ENCODE measurements around the gene CFAP65.

The CFAP65 gene

DNA sequence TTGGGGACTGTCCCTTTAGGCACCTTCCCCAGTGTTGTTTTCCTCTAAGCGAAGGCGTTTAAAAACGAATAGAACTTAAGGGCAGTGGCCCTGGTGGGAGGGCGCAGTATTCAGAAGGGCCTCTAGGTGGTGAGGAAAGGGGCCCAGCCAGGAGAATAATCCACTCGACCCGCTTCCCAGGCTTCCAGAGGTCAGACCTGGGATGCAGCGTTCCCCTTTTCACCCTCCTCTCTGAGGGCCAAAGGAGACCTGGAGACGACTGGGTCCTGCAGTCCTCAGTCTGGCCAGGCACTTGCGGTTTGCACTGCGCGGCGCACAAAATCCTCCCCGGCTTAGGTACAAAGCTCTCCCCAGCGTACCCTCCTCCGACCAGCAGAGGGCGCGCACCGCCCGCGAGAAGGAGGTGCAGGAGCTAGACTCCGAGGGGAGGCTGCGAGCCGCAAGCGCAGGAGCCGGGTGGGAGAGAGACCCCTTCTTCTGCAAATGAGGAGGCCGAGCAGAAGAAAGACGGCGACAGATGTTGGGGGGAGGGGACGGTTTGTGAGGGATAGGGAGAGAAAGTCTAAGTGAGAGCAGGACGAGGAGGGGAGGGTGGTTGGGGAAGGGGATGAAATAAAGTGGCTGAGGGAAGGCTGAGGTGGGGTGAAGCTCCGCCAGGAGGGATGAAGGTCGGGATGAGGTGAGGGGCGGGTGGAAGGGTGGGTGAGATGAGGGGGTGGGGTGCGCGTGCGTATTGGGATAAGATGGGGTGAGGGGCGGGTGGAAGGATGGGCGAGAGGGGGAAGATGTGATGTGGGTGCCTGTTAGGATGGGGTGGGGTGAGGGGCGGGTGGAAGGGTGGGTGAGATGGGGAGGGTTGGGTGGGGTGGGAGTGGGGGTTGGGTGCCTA, 61.2 kb downstream of the CFAP65 start:
- no peak overlapping the region for H3K4me3 ChIP-seq (ENCODE audit: low read depth, low read length)
- TF ChIP-seq CTCF (IDR thresholded peaks at IDR 0.05; ENCODE audit: insufficient read depth, low read depth, low read length, missing control alignments), result peak; percentile 92
- peak; percentile 87 for DNase-seq (ENCODE audit: low read depth)

- no peak for DNase-seq (ENCODE audit: low read depth)
- H3K4me3 ChIP-seq (ENCODE audit: low read depth, low read length), result no peak overlapping the region
- no peak for TF ChIP-seq CTCF (IDR thresholded peaks at IDR 0.05; ENCODE audit: insufficient read depth, low read depth, low read length, missing control alignments)
Measured at GRCh38 chr2:218975060-218975777, 66.1 kb downstream of the CFAP65 start.

DNA sequence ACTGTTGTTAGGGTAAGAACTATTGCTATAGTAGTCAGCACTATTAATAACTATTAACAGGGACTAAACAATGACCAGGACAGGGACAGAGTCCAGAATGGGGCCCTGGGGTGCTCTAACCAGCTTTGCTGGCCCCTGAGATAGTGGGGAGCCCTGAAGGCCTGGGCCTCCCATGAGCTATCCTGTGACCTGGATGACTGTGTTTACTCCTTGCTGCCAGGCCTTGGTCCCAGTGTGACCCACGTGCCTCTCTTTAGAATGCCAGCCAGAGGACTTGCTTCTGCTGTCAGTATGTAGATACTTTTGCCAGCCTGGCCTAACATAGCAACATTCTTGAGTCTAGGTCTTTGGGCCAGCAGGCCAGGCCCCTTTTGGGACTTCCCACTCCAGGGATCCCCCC, 70.4 kb downstream of the CFAP65 start:
- no peak for TF ChIP-seq CTCF (IDR thresholded peaks at IDR 0.05; ENCODE audit: insufficient read depth, low read depth, low read length, missing control alignments)
- H3K4me3 ChIP-seq (ENCODE audit: low read depth, low read length), result no peak overlapping the region

GRCh38 chr2:218964041-218964771, 77.1 kb downstream of the CFAP65 start:
- DNase-seq (ENCODE audit: low read depth), result no peak

More for the DNA sequence above, 70.4 kb downstream of the CFAP65 start:
- DNase-seq (ENCODE audit: low read depth), result no peak

DNA sequence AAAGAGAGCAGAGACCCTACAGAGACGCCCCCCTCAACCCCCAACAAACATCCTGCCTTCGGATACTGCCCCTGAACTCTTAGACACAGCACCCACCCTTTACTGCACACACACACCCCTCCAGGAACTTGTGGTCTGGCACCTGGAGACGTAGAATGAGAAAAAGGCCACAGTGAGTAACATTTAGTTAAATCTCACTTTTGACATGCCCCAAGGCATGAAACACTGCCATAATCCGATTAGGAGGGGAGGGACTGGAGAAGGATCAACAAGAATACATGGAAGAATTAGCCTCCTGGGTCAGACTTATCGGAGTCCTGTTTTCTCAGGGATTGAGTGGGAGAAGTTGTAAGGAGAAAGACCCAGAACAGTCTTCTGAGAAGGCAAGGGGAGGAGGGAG, 77.7 kb downstream of the CFAP65 start:
- H3K4me3 ChIP-seq (ENCODE audit: low read depth, low read length), result no peak overlapping the region
- TF ChIP-seq CTCF (IDR thresholded peaks at IDR 0.05; ENCODE audit: insufficient read depth, low read depth, low read length, missing control alignments), result no peak
- DNase-seq (ENCODE audit: low read depth), result no peak

More at GRCh38 chr2:218964041-218964771, 77.1 kb downstream of the CFAP65 start:
- H3K4me3 ChIP-seq (ENCODE audit: low read depth, low read length), result no peak overlapping the region
- TF ChIP-seq CTCF (IDR thresholded peaks at IDR 0.05; ENCODE audit: insufficient read depth, low read depth, low read length, missing control alignments), result no peak

DNA sequence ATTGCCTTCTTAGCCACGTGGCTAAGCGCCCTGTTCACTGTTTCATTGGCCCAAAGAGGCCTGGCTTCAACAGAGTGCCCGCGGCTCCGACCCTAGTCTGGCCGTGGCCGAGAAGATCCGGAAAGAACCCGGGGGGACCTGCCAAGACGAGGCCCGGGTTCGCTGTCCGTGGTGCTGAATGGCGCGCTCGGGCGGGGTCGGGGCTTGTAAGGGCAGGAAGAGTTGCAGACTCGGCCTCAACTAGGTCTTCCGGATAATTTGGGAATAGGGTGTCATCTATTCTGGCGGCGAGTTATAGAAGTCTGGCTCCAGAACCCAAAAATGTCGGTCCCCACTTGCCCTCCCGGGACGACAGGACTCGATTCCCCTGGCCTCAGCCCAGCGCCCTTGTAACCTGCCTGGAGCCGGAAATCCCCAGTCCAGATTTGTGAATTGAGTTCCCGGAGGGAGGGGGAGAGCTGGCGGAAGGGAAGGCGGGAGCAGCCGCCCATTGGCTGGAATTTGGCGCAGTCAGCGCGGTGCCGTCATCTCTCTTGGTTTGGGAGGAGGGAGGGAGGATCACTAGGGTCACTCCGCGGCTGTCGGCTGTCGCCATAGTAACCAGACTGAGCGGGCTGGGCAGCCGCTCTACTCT, 78.3 kb downstream of the CFAP65 start:
- no peak for TF ChIP-seq CTCF (IDR thresholded peaks at IDR 0.05; ENCODE audit: insufficient read depth, low read depth, low read length, missing control alignments)
- peak; percentile 45 for DNase-seq (ENCODE audit: low read depth)
- no peak overlapping the region for H3K4me3 ChIP-seq (ENCODE audit: low read depth, low read length)

All from GM12865 (cell line).